HFFc6 (cell line): ENCODE measurements around the gene TMEM144. TPM values are rescaled to one million over a fixed set of nuclear protein-coding genes. Genes with fewer than 3 reads are reported as not detected.

Experiments
- DNase-seq: peaks from one replicate; pipeline ENCODE4 v3.0.0-alpha.2; 2018
- H3K27ac Mint-ChIP-seq: 2 replicates; pipeline ENCODE4 v1.8.0; 2020; ENCODE audit warnings: mild to moderate bottlenecking, mixed read lengths
- H3K27me3 Mint-ChIP-seq: 2 replicates; pipeline ENCODE4 v1.8.0; 2021; ENCODE audit warnings: mild to moderate bottlenecking, moderate library complexity, mixed read lengths; ENCODE audit not compliant: insufficient read depth
- H3K36me3 Mint-ChIP-seq: 2 replicates; pipeline ENCODE4 v1.8.0; 2021; ENCODE audit warnings: low read depth, mixed read lengths
- H3K4me1 Mint-ChIP-seq: 2 replicates; pipeline ENCODE4 v1.8.0; 2020; ENCODE audit warnings: low read depth, mixed read lengths
- H3K4me3 Mint-ChIP-seq: 2 replicates; pipeline ENCODE4 v1.8.0; 2020; ENCODE audit warnings: mild to moderate bottlenecking, moderate library complexity, mixed read lengths
- H3K9me3 Mint-ChIP-seq: 2 replicates; pipeline ENCODE4 v1.8.0; 2020; ENCODE audit warnings: mild to moderate bottlenecking, mixed read lengths
- total RNA-seq, 6 experiments: library from RNA; stranded (reverse); fragmentation: NEBNext Ultra II Directional; extraction: Animal tissue kit (Norgen Biotek cat#: 25700); gene quantifications; 2 replicates in 1 of 6; 3 replicates in 5 of 6; pipeline ENCODE4 v1.2.3, GENCODE V29; 2021
- TF ChIP-seq, protein P1 (sequence below): fragments of 200-600 bp; sonication (generic); IDR thresholded peaks from 2 replicates; pipeline ENCODE4 v1.5.0; 2021; ENCODE audit warnings: antibody characterized with exemption, mild to moderate bottlenecking

Gene TMEM144
- total RNA-seq, 6 experiments from 2014 or later: 0.18 to 0.34 (median 0.29) TPM; not detected in 1

DNA sequence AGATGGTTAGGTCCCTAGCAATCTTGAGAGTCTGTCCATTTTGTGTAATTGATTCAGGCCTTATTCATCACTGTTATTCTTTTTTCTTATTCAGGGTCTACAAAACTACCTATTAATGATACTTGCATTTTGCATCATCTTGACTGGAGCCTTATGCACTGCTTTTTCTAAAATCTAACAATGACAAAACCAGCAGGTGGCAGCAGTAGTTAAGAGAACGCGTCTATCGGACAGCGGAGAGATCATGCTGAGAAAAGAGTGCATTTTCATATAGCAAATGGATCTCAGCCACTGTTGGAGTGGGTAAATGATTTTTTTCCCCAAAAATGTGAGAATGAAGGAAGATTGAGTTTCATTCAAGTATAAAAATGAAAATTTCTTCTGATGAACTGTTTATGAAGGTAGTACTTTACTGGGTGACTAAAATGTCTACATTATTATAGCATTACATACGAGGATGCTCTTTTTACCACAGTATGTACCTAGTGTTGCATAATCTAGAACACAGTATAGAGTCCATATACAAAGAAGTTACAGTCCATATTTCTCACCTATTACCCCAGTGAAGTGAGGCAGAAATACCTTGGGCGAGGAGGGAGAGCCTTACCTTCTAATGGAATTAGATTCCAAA, 43.2 kb downstream of the TMEM144 start:
- Mint-ChIP-seq H3K9me3 (no peaks in the 10 kb centered on the region), H3K36me3 (no peaks in the 10 kb centered on the region), H3K4me1 (no peaks in the 10 kb centered on the region), H3K27ac (no peak overlapping the region), H3K4me3 (no peak overlapping the region), H3K27me3 (peaks cover 4% of the 10 kb centered on the region)
- TF ChIP-seq, protein P1, sequence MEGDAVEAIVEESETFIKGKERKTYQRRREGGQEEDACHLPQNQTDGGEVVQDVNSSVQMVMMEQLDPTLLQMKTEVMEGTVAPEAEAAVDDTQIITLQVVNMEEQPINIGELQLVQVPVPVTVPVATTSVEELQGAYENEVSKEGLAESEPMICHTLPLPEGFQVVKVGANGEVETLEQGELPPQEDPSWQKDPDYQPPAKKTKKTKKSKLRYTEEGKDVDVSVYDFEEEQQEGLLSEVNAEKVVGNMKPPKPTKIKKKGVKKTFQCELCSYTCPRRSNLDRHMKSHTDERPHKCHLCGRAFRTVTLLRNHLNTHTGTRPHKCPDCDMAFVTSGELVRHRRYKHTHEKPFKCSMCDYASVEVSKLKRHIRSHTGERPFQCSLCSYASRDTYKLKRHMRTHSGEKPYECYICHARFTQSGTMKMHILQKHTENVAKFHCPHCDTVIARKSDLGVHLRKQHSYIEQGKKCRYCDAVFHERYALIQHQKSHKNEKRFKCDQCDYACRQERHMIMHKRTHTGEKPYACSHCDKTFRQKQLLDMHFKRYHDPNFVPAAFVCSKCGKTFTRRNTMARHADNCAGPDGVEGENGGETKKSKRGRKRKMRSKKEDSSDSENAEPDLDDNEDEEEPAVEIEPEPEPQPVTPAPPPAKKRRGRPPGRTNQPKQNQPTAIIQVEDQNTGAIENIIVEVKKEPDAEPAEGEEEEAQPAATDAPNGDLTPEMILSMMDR: peak; percentile 85
- DNase-seq: peak; percentile 65

DNA sequence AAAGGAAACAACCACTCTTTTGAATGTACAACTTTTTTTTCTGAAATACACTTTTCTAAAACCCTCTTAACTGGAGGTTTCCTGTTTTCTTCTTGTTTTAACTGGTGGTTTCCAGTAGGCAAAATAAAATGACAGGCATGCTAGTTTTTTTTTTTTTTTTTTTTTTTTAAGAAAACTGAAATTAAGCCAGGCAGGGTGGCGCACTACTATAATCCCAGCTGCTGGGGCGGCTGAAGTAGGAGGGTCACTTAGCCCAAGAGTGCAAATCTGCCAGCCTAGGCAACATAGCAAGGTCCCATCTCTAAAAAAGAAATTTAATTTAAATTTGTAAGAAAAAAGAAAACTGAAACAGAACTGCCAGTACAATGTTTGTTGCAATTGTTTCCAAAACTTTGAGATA, 44.0 kb downstream of the TMEM144 start:
- Mint-ChIP-seq H3K4me3 (no peak overlapping the region), H3K4me1 (no peaks in the 10 kb centered on the region), H3K36me3 (no peaks in the 10 kb centered on the region), H3K9me3 (no peaks in the 10 kb centered on the region), H3K27ac (no peak overlapping the region), H3K27me3 (peaks cover 4% of the 10 kb centered on the region)
- TF ChIP-seq, protein P1: no peak
- no peak for DNase-seq

DNA sequence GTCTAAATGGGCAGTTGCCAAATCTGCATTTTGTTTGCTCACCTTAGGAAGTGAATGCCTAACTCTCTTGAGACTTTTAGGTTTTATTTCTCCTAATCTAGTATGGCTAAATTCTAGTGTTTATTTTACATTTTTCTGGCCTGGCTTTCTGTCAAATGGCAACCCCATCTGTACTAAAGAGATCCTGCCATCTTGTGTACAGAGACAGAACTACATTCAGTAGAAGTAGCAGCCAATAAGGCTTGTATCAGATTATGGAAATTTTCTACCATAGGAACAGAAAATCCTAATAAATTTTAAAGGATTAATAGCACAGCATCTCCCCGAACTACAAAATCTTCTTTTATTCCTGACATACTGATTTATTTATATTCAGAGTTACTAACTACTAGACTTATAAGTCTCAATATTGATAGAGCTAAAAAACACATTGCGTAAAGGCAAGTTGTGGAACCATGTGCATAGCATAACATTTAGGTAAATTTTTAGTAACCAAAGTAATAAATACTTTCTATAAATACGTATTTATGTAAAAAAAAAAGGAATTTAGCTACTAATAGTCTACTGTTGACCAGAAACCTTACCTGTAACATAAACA, 45.5 kb downstream of the TMEM144 start:
- no peaks in the 10 kb centered on the region for H3K9me3 Mint-ChIP-seq
- H3K4me1 Mint-ChIP-seq: peaks cover 10% of the 10 kb centered on the region; the same call in 1 of the 2 replicates
- H3K27me3 Mint-ChIP-seq: peaks cover 4% of the 10 kb centered on the region; the same call in 1 of the 2 replicates
- peak; percentile 62 for DNase-seq
- H3K36me3 Mint-ChIP-seq: no peaks in the 10 kb centered on the region
- TF ChIP-seq, protein P1: peak; percentile 85
- no peak overlapping the region for H3K27ac Mint-ChIP-seq
- H3K4me3 Mint-ChIP-seq: no peak overlapping the region

DNA sequence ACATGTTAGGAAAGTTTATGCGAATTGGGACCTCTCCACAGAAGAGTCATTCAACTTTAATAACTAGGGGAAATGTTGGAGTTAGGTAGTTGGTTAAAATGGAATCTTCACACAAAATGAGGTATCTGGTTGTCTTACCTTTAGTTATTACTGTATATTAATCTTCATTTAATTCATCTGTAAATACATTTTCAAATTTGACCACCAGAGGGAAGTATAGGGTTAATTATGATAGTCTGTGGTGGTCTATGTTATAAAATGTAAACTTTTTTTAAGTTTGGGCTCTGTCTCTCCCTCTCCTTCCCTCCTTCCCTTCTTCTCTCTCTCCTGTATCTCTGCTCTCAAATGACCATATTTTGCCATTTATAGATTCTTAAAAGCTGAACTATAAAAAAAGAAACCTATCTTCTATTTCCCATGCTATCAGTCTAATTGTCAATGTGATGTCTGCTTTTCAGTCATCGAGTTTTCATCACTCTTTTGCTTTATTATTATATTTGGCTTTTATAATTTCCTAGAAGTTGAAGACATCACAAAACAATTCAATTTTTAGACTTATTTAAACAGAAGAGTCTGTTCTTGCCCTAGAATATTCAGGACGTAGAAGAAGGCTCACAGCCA, 49.8 kb downstream of the TMEM144 start:
- DNase-seq: peak; percentile 29

DNA sequence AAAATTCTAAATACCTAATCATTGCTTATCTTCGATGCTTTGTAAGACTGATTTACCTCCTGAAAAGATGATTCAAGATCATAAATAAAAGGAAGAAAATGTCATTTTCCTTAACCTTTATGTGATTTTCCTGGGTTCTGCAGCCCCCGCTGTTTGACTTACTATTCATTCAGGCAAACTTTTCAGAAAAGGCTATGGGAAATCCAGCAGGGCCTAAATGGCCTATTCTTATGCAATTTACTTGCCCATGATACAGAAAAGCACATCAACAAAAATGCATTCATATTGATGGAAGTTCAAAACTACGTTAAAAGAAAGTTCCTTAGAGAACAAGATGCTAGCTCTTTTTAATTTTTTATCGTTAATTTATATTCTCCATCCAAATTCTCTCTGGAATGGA, 51.2 kb downstream of the TMEM144 start:
- no peak overlapping the region for H3K4me3 Mint-ChIP-seq
- no peak overlapping the region for H3K27ac Mint-ChIP-seq
- H3K9me3 Mint-ChIP-seq: no peaks in the 10 kb centered on the region
- no peak for DNase-seq
- TF ChIP-seq, protein P1: no peak
- H3K27me3 Mint-ChIP-seq: peaks cover 2% of the 10 kb centered on the region; the same call in 1 of the 2 replicates
- no peaks in the 10 kb centered on the region for H3K36me3 Mint-ChIP-seq
- peaks cover 11% of the 10 kb centered on the region; the same call in 1 of the 2 replicates for H3K4me1 Mint-ChIP-seq

More for the DNA sequence above, 49.8 kb downstream of the TMEM144 start:
- Mint-ChIP-seq H3K9me3 (no peaks in the 10 kb centered on the region), H3K27ac (0 out of 2 replicates have a peak overlapping the region, but pooled peaks have one; percentile 2), H3K36me3 (no peaks in the 10 kb centered on the region), H3K27me3 (peaks cover 2% of the 10 kb centered on the region; the same call in 1 of the 2 replicates), H3K4me1 (peaks cover 11% of the 10 kb centered on the region; the same call in 1 of the 2 replicates), H3K4me3 (peak overlapping the region; percentile 61; the same call in 1 of the 2 replicates)
- TF ChIP-seq, protein P1: peak; percentile 88
